ENCODE measurements around the gene SMPD1.
"Not testable (repeated sequence)": the region's sequence is repeated elsewhere in the genome, so short reads cannot be mapped to it uniquely, and the experiment has no call there.

SMPD1 gene

DNA sequence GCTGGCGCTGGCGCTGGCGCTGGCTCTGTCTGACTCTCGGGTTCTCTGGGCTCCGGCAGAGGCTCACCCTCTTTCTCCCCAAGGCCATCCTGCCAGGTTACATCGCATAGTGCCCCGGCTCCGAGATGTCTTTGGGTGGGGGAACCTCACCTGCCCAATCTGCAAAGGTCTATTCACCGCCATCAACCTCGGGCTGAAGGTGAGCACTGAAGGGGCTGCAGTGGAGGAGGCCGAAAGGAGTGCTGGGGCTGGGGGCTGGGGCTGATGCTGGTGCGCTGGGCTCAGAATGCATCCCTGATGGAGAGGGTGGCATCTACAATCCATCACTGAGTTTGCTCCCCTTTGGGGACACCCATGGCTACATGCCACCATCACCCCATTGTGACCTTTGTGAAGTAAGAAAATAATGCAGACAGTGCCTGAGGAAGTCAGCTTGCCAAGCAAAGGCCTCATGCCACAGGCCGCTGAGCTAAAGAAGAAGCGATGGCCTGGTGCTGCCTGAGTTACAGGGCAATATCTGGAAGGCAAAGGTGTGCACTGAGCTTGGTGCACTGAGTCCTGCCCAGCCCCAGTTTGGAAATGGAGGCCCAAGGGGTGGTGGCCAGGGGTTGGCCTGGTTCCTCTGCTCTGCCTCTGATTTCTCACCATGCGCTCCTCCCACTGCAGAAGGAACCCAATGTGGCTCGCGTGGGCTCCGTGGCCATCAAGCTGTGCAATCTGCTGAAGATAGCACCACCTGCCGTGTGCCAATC lies 620 bp downstream of the SMPD1 start:
- DNase-seq (ENCODE audit: low spot score) = no peak

DNA sequence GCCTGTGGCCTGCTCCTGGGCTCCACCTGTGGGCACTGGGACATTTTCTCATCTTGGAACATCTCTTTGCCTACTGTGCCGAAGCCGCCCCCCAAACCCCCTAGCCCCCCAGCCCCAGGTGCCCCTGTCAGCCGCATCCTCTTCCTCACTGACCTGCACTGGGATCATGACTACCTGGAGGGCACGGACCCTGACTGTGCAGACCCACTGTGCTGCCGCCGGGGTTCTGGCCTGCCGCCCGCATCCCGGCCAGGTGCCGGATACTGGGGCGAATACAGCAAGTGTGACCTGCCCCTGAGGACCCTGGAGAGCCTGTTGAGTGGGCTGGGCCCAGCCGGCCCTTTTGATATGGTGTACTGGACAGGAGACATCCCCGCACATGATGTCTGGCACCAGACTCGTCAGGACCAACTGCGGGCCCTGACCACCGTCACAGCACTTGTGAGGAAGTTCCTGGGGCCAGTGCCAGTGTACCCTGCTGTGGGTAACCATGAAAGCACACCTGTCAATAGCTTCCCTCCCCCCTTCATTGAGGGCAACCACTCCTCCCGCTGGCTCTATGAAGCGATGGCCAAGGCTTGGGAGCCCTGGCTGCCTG lies 1.4 kb downstream of the SMPD1 start:
- DNase-seq (ENCODE audit: low spot score) = no peak

DNA sequence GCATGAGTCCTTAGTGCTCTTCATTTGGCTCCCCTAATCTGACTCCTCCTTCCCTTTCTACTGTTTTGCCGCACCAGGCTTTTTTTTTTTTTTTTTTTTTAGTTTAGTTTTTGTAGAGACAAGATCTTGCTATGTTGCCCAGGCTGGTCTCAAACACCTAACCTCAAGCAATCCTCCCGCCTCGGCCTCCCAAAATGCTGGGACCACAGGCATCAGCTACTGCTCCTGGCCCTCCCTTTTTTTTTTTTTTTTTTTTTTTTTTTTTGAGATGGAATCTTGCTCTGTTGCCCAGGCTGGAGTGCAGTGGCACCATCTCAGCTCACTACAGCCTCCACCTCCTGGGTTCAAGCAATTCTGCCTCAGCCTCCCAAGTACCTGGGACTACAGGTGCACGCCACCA lies 2.0 kb downstream of the SMPD1 start:
- not testable (repeated sequence) for DNase-seq (ENCODE audit: low spot score)

DNA sequence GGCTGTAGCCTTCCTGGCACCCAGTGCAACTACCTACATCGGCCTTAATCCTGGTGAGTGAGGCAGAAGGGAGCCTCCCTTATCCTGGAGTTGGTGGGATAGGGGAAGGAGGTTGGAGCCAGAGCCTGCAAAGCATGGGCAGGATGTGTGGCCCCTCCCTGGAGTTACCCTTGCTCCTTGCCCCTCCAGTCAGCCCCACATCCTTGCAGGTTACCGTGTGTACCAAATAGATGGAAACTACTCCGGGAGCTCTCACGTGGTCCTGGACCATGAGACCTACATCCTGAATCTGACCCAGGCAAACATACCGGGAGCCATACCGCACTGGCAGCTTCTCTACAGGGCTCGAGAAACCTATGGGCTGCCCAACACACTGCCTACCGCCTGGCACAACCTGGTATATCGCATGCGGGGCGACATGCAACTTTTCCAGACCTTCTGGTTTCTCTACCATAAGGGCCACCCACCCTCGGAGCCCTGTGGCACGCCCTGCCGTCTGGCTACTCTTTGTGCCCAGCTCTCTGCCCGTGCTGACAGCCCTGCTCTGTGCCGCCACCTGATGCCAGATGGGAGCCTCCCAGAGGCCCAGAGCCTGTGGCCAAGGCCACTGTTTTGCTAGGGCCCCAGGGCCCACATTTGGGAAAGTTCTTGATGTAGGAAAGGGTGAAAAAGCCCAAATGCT lies 3.9 kb downstream of the SMPD1 start:
- no peak for DNase-seq (ENCODE audit: low spot score)

GRCh38 chr11:6395470-6396060 lies 5.3 kb downstream of the SMPD1 start:
- DNase-seq (ENCODE audit: low spot score) = no peak

DNA sequence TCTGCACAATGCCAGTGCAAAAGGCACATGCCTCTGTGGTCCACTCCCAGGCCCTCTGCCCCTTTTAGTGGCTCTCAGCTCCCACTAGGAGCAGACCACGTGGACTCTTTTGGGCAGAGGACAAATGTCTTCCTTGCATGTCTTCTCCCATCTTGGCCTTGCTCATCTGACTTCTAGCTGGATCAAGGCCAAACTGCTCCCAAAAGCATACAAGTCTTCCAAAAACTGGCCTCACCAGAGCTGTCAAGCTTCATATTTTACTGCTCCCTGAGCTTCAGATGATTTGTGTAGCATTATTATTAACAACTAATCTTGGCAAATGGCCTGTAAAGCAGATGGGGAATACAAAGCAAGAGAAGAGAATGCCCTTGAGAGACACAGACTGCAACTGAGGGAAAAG lies 6.9 kb downstream of the SMPD1 start:
- peak; percentile 31 for DNase-seq (ENCODE audit: low spot score)

DNA sequence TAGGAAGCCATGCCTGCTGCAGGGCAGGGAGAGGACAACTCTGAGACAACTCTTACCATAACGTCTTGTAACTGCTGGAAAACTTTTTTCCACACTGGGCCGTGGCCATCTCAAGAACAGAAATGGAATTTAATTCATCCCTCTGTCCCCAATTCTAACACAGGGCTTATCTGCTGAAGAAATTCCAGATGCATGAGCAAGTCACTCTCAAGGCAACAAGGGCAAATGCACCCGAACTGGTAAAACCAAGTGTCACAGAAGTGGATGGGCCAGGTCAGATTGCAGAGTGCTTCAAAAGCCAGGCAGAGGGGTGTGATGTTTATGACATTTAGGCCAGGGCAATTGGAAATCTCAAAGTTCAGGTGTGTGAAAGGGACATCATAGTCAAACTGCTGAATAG lies 7.4 kb downstream of the SMPD1 start:
- DNase-seq (ENCODE audit: low spot score) = peak; percentile 62

DNA sequence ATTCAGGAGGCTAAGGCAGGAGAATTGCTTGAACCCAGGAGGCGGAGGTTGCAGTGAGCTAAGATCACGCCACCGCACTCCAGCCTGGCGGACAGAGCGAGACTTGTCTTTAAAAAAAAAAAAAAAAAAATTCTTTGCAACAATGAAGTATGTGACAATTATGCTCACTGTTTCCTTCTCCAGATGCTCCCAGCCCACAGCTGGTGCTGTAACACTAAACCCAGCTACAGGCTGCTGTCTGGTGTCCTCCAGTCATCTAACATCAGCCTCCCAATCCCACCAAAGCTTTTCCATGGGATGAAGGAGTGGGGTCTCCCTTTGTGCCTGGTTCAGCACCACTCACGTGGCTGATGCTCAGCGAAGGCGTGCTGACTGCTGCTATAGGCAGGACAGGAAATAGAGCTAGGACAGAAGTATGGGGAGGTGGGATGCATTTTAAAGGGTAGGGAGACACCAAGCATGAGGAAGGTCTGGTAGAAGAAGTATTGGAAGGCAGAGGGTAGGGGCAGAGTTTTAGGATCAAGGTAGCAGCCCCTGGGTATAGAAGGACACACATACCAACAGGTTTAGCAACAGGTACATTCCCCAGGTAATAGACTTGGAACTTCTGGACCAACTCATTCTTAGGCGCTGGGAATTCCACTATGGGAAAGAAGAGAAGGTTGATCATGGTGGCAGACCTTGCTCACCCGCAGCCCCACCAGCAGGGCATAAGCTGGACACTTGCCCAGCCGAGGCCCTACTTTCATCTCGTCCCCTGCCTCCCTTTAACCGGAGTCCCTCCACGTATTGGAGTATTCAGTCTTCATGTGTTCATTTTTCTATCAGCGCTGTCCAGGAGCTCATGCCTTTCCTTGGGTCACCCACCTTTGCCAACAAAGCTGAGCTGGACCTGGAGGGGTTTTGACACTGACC lies 10.4 kb downstream of the SMPD1 start:
- no peak for DNase-seq (ENCODE audit: low spot score)

DNA sequence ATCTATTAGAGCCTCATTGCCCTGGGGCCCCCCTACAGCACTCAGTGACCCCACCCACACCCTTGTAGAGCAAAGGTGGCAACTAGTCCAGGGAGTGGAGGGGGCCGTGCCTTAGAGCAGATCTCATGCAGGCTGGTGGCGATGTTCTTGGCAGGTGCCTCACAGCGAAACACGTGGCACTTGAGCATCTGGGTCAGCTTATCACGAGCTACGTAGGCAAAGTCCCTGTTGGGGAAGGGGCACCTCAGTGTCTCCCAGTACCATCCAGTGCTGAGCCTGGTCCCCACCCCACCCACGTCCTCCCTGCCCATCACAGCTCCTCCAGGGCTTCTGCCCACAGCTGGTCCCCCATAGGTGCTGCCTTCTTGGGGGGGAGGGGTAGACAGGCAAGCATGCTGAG lies 11.2 kb downstream of the SMPD1 start:
- DNase-seq (ENCODE audit: low spot score) = no peak

DNA sequence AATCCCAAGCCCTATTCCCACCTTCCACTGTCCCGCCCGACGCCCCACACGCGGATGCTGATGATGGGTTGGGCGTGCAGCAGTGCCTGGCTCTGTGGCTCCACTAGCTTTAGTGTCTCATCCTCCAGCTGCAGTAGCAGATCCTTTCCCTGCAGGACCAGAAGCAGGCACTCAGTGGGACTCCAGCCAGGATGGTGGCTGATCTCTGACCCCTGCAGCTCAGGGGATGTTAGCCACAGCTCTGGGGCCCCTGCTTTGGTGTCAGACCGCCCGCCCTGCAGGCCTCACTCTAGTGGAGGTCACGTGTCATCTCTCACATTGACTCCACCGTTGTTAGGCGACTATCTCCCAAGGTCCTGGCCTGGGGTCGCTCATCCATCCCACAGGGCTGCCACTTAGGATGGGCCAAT lies 11.8 kb downstream of the SMPD1 start:
- no peak for DNase-seq (ENCODE audit: low spot score)

GRCh38 chr11:6402561-6402981 lies 12.3 kb downstream of the SMPD1 start:
- DNase-seq (ENCODE audit: low spot score) = no peak

DNA sequence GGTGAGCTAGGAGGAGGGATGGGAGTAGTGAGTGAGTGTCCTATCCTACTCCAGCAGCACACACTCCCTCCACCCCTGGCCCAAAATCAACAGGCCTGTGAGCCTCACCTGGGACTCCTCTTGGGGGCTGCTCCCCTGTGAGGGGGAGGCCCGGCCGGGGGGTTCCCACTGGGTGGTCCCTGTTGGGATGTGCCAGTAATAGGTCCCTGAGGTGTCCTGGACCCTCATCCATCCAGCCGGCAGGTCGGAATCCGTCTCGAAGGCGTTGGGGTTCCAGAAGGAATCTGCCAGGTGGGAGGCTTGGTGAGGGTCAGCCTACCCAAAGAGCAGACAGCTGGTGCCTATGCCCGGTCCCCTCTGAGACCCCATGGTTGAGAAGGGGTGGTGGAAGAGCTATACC lies 13.3 kb downstream of the SMPD1 start:
- DNase-seq (ENCODE audit: low spot score) = no peak

GRCh38 chr11:6404342-6405051 lies 14.2 kb downstream of the SMPD1 start:
- peak; percentile 50 for DNase-seq (ENCODE audit: low spot score)

- DNase-seq (ENCODE audit: low spot score) = no peak
Measured at GRCh38 chr11:6405052-6405667, 14.9 kb downstream of the SMPD1 start.

DNA sequence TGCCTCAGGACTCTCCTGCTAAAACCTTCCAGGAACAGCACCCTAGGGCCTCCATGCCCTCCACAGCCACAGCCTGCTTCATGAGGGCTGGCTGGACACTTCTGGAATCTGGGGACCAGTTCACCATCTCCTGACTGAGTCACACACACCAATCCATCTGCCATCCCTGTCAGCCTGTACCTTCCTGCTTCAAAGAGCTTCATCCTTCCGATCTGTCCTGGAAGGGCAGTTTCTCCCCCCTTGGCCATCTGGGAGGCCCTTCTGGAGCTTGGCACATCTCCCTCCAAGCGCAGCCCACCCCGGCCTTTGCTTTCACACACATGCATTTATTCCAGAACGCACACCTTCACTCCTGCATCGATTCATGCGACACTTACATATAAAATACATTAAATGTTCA lies 15.6 kb downstream of the SMPD1 start:
- DNase-seq (ENCODE audit: low spot score) = no peak

GRCh38 chr11:6406370-6406769 lies 16.1 kb downstream of the SMPD1 start:
- no peak for DNase-seq (ENCODE audit: low spot score)

DNA sequence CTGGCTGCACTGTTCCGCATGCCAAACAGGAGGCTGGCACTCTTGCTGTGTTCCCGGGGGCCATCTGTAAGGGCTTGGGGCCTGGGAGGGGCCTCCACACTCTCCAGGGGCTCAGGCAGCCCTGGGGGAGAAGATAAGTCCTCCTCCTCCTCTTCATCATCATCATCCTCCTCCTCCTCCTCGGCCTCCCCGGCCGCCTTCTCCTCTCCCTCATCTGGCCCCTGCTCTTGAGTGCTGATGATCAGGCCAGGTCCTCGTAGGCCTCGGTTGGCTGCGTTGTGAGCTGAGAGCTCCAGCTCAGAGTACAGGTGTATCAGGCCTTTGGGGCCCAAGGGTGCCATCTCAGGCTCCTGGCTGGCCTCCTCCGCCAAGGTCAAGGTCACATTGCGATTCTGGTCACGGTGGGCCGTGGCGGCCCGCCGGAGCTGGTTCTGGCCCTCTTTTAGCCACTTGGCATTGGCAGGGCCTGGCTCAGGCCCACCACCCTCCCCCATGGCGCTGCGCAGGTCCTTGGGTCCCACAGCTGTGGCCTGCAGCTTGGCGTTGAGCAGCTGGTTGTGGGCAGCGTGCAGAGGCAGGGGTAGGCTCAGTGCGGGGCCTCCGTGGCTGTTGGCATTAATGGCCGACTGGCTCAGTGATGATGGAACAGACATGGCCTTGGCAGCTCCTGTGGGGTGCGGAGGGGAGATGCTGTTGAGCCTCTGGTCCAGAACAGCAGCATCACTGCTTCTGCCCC lies 20.6 kb downstream of the SMPD1 start:
- DNase-seq (ENCODE audit: low spot score) = no peak

- no peak for DNase-seq (ENCODE audit: low spot score)
Measured at GRCh38 chr11:6411594-6412031, 21.3 kb downstream of the SMPD1 start.

DNA sequence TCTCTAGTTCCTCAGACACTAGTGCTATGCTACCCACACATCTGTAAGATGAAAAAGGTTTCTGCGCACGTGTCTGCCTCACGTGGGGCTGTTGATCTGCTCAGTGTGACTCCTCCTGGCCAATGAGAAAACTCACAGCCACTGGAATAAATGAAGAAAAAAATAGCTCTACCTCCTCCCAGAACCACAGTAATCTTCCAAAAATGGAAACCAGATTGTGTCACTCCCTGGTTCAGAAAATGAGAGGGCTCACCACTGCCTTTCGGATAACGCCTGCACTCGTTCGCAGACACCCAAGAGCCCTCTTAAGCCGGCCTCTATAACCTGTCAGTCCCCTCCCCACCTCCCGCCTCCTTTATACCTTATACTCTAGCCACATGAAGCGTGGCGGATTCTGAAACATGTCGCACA lies 23.5 kb downstream of the SMPD1 start:
- no peak for DNase-seq (ENCODE audit: low spot score)

- no peak for DNase-seq (ENCODE audit: low spot score)
Measured at GRCh38 chr11:6414874-6415328, 24.6 kb downstream of the SMPD1 start.

Measured in GM03348 (cell line).